ENCODE results near the gene MAP7D1. TPM values are rescaled to one million over a fixed set of nuclear protein-coding genes. Genes with fewer than 3 reads are reported as not detected.

The MAP7D1 gene
- total and polyA plus RNA-seq, 2 experiments from 2014 or later, result 46.0 to 97.8 TPM

DNA sequence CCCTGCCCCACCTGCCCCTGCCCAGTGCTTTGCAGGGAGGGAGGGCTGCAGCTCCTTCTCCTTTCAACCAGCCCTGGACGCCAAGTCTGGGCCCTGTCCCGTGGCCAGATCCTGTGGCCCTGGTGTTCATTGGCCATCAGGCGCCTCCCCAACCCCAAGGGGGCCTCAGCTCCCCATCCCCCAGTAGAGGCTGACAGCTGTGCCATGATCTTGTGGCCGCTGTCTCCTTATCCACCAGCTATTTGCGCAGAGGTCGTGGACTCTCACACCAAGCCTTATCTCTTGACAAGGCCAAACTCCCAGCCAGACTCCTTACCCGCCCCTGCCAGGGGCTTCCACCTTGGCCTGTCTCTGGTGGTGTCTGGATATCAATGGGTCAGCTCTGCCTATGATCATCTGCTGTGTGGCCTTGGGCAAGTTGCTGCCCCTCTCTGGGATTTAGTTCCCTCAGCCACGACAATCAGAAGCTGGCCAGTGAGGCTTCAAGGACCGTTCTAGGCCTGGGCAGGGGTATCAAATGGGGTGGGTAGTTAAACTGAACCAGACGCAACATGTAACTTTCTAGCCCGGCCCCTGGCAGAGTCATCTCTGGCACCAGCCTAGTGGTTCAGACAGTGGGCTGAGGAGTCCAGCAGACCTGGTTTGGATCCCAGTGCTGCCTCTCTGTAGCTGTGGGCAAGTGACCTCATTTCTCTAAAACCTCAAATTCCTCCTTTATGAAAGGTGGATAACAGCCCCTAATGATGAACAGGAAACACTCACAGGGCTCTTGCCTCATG lies 27.6 kb upstream of the MAP7D1 start:
- no peak for DNase-seq (ENCODE audit: low spot score)
- no peaks in the 10 kb centered on the region for H3K79me2 ChIP-seq
- H3K27ac ChIP-seq, result no peak overlapping the region
- H3K36me3 ChIP-seq (replicated peaks; ENCODE audit: insufficient read depth, low read depth), result no peaks in the 10 kb centered on the region
- peaks cover 16% of the 10 kb centered on the region for H3K27me3 ChIP-seq
- no peaks in the 10 kb centered on the region for H4K20me1 ChIP-seq (ENCODE audit: insufficient read depth, poor library complexity, severe bottlenecking)
- H3K9me3 ChIP-seq (ENCODE audit: low read depth), result no peaks in the 10 kb centered on the region
- H3K4me3 ChIP-seq, result no peak overlapping the region
- no peaks in the 10 kb centered on the region for H3K9me2 ChIP-seq (replicated peaks; ENCODE audit: insufficient read depth)
- no peak for TF ChIP-seq EZH2 (IDR thresholded peaks at IDR 0.05; ENCODE audit: borderline replicate concordance)
- H3K4me2 ChIP-seq, result no peak overlapping the region
- 80% methylated on average over 9 of the region's 11 CpGs for WGBS (ENCODE audit: low lambda C conversion rate, missing lambda C conversion rate)
- no peak overlapping the region for H2AFZ ChIP-seq
- peaks cover 22% of the 10 kb centered on the region for H3K4me1 ChIP-seq (ENCODE audit: insufficient read depth)

DNA sequence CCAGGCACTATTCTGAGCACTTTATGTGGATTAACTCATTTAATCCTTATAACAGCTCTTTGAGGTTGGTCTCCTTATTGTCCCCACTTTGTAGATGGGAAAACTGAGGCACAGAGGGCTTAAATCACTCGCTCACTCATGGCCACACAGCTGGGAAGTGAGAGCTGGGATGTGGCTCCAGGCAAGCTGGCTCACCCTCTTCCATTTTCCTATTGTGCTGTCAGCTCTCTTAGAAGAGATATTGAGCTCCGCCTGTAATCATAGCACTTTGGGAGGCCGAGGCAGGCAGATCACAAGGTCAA lies 27.1 kb upstream of the MAP7D1 start:
- H4K20me1 ChIP-seq (ENCODE audit: insufficient read depth, poor library complexity, severe bottlenecking), result no peaks in the 10 kb centered on the region
- DNase-seq (ENCODE audit: low spot score), result no peak
- no peaks in the 10 kb centered on the region for H3K79me2 ChIP-seq
- no peak overlapping the region for H3K4me3 ChIP-seq
- peaks cover 16% of the 10 kb centered on the region for H3K27me3 ChIP-seq
- 94% methylated on average over 3 of the region's 3 CpGs for WGBS (ENCODE audit: low lambda C conversion rate, missing lambda C conversion rate)
- H3K36me3 ChIP-seq (replicated peaks; ENCODE audit: insufficient read depth, low read depth), result no peaks in the 10 kb centered on the region
- no peak overlapping the region for H3K27ac ChIP-seq
- H2AFZ ChIP-seq, result no peak overlapping the region
- no peak for TF ChIP-seq EZH2 (IDR thresholded peaks at IDR 0.05; ENCODE audit: borderline replicate concordance)
- TF ChIP-seq, protein P1, sequence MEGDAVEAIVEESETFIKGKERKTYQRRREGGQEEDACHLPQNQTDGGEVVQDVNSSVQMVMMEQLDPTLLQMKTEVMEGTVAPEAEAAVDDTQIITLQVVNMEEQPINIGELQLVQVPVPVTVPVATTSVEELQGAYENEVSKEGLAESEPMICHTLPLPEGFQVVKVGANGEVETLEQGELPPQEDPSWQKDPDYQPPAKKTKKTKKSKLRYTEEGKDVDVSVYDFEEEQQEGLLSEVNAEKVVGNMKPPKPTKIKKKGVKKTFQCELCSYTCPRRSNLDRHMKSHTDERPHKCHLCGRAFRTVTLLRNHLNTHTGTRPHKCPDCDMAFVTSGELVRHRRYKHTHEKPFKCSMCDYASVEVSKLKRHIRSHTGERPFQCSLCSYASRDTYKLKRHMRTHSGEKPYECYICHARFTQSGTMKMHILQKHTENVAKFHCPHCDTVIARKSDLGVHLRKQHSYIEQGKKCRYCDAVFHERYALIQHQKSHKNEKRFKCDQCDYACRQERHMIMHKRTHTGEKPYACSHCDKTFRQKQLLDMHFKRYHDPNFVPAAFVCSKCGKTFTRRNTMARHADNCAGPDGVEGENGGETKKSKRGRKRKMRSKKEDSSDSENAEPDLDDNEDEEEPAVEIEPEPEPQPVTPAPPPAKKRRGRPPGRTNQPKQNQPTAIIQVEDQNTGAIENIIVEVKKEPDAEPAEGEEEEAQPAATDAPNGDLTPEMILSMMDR (IDR thresholded peaks at IDR 0.05; ENCODE audit: poor library complexity), result no peak
- TF ChIP-seq EZH2phosphoT487 (IDR thresholded peaks at IDR 0.05; ENCODE audit: low read depth, severe bottlenecking, unreplicated experiment), result no peak
- no peaks in the 10 kb centered on the region for H3K9me2 ChIP-seq (replicated peaks; ENCODE audit: insufficient read depth)
- H3K4me2 ChIP-seq, result no peak overlapping the region
- peaks cover 25% of the 10 kb centered on the region for H3K4me1 ChIP-seq (ENCODE audit: insufficient read depth)
- H3K9me3 ChIP-seq (ENCODE audit: low read depth), result no peaks in the 10 kb centered on the region

DNA sequence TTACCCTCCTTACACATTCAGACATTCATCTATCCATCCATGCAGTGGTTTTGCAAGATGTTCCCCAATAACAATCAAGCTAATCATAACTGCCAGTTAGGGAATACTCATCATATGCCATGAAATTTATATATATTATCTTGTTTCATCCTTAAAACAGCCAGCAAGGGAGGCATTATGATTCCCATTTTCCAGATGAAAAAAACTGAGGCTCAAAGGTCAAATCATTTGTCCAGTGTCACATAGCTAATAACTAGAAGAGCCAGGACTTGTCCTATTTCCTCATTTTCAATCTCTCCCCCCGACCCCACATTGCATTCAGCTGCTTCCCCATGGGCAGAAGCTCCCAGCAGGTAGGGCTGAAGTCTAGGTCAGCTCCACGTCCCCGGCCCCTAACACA lies 23.9 kb upstream of the MAP7D1 start:
- H3K9me3 ChIP-seq (ENCODE audit: low read depth), result no peaks in the 10 kb centered on the region
- no peak overlapping the region for H2AFZ ChIP-seq
- TF ChIP-seq EZH2 (IDR thresholded peaks at IDR 0.05; ENCODE audit: borderline replicate concordance) (no peak), EZH2phosphoT487 (IDR thresholded peaks at IDR 0.05; ENCODE audit: low read depth, severe bottlenecking, unreplicated experiment) (no peak)
- TF ChIP-seq, protein P1 (IDR thresholded peaks at IDR 0.05; ENCODE audit: poor library complexity), result no peak
- H3K27me3 ChIP-seq, result no peaks in the 10 kb centered on the region
- H3K4me3 ChIP-seq, result no peak overlapping the region
- DNase-seq (ENCODE audit: low spot score), result no peak
- H3K27ac ChIP-seq, result no peak overlapping the region
- H3K4me2 ChIP-seq, result no peak overlapping the region
- peaks cover 19% of the 10 kb centered on the region for H3K4me1 ChIP-seq (ENCODE audit: insufficient read depth)
- no peaks in the 10 kb centered on the region for H3K36me3 ChIP-seq (replicated peaks; ENCODE audit: insufficient read depth, low read depth)
- no peaks in the 10 kb centered on the region for H3K79me2 ChIP-seq
- no peaks in the 10 kb centered on the region for H4K20me1 ChIP-seq (ENCODE audit: insufficient read depth, poor library complexity, severe bottlenecking)
- H3K9me2 ChIP-seq (replicated peaks; ENCODE audit: insufficient read depth), result no peaks in the 10 kb centered on the region
- WGBS (ENCODE audit: low lambda C conversion rate, missing lambda C conversion rate), result 86% methylated on average over 3 of the region's 3 CpGs

DNA sequence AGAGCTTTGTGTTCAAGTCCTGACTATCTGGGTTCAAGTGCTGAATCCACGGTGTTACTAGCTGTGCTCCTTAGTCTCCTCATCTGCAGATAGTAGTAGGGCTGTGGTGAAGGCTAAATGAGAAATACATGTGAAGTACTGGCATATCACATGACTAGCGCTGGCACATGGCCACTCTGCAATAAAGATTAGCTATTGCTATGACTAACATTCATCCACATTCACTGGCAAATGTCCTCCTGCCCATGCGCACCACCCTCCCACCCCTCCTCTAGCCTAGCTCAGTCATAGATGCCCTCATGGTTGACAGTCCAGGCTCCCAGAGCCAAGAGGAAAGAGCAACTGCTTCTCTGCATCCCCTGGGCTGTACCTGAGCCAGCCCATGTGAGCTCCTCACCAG lies 22.5 kb upstream of the MAP7D1 start:
- Histone ChIP-seq H4K20me1 (ENCODE audit: insufficient read depth, poor library complexity, severe bottlenecking) (no peaks in the 10 kb centered on the region), H3K4me1 (ENCODE audit: insufficient read depth) (peaks cover 5% of the 10 kb centered on the region)
- peak; percentile 86 for DNase-seq (ENCODE audit: low spot score)

More for the DNA sequence above, 22.5 kb upstream of the MAP7D1 start:
- 76% methylated on average over 3 of the region's 3 CpGs for WGBS (ENCODE audit: low lambda C conversion rate, missing lambda C conversion rate)
- H3K9me2 ChIP-seq (replicated peaks; ENCODE audit: insufficient read depth), result no peaks in the 10 kb centered on the region
- no peaks in the 10 kb centered on the region for H3K79me2 ChIP-seq
- H3K36me3 ChIP-seq (replicated peaks; ENCODE audit: insufficient read depth, low read depth), result no peaks in the 10 kb centered on the region
- no peak overlapping the region for H3K4me2 ChIP-seq
- no peak overlapping the region for H3K4me3 ChIP-seq
- peak overlapping the region; percentile 36 for H3K27ac ChIP-seq
- H3K27me3 ChIP-seq, result no peaks in the 10 kb centered on the region
- TF ChIP-seq EZH2 (IDR thresholded peaks at IDR 0.05; ENCODE audit: borderline replicate concordance), result no peak
- TF ChIP-seq, protein P1 (IDR thresholded peaks at IDR 0.05; ENCODE audit: poor library complexity), result no peak
- no peak for TF ChIP-seq EZH2phosphoT487 (IDR thresholded peaks at IDR 0.05; ENCODE audit: low read depth, severe bottlenecking, unreplicated experiment)
- H2AFZ ChIP-seq, result no peak overlapping the region
- no peaks in the 10 kb centered on the region for H3K9me3 ChIP-seq (ENCODE audit: low read depth)

All from hepatocyte (in vitro differentiated cells).